Measurements from ENCODE around the gene AFAP1L2. TPM values are rescaled to one million over a fixed set of nuclear protein-coding genes. Genes with fewer than 3 reads are reported as not detected.

The AFAP1L2 gene
- total RNA-seq, 1 donor from 2014 or later: 6.3 TPM

DNA sequence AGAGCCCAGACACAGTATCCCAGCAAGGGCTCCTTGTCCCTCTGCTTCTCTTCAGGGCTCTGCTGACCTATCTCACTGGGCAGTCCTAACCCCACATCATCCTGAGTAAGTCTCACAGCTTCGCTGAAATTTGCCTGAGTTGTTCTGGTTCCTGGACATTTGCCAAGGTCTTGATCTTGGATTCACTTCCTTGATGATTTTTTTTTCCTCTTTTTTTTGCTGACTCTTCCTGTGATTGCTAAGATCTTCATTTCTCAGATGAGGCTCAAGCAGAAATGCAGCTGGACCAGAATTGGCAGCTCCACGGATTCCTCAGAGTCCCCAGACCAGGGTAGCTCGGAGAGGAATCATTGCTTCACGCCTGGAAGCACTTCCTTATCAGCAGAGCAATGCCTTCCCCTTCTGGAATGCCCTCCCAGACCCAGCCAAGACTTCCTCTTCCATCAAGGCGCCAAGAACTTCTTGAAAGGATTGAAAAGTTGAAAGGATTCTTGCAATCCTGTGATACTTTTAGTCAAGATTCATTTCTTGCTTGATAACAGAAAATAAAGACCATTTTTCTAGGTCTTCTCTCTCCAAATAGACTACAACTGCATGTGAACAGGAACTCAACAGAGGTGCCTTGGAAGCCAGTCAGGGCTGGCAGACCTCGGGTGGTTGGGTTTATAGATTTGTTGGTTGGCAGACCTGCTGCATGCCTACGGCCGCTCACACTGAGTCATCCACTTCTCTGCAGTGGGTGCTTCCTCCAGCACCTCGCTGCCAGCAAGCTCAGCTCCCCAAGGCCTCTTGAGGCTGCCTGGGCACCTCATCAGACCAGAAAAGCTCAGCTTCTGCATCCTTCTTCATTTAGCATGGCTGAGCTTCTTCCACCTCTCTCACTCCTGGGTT, 8.8 kb upstream of the AFAP1L2 start:
- DNase-seq (ENCODE audit: low spot score): peak; percentile 88

DNA sequence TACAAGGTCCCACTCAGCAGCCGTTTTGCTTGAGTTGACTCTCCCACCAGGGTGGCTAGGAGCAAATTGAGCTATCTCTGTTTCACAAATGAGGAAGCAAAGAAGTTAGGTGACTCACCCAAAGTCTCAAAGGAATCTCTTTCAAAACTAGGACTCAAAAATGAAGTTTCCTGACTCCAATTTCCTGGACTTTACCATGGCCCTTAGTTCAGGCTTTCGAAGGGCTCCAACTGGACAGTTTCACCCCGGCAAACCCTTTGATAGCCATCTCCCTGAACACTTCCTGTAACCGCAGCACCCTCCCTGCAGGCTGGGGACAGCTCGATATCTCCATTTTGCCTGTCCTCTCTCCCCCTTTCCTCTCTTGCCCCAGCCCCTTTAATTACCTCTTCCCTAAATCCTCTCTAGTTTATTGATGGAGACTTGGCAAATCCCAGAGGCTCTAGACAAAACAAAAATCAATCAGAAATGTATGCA, 4.7 kb upstream of the AFAP1L2 start:
- no peak for DNase-seq (ENCODE audit: low spot score)

GRCh38 chr10:114408112-114408967, 4.0 kb upstream of the AFAP1L2 start:
- no peak for DNase-seq (ENCODE audit: low spot score)

DNA sequence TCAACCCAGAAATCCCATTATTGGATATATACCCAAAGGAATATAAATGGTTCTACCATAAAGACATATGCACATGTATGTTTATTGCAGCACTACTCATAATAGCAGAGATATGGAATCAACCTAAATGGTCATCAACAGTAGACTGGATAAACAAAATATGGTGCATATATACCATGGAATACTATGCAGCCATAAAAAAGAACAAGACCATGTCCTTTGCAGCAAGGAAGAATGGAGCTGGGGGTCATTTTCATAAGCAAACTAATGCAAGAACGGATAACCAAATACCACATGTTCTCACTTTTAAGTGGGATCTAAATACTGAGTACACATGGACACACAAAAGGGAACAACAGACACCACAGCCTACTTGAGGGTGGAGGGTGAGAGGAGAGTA, 2.2 kb upstream of the AFAP1L2 start:
- no peak for DNase-seq (ENCODE audit: low spot score)

DNA sequence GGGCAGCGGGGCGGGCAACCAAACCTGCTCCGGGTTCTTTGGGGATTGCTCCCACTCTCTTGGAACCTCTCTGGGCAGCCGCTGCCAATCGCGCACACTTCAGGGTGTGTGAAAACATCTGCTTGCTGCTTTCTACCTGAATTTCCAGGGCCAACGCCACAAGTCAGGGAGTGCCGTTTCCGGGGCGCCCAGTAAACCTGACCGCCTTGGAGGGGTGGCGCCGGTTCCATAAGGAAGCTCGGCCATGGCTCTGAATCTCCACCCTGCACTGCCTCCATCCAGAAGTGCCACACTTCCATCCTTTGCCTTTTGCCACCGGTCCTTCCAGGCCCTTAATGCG, 679 bp upstream of the AFAP1L2 start:
- no peak for DNase-seq (ENCODE audit: low spot score)

GRCh38 chr10:114403541-114404161, 651 bp downstream of the AFAP1L2 start:
- no peak for DNase-seq (ENCODE audit: low spot score)

- DNase-seq (ENCODE audit: low spot score): no peak
These were observed 1.3 kb downstream of the AFAP1L2 start for GRCh38 chr10:114402871-114403540.

GRCh38 chr10:114402233-114402632, 2.1 kb downstream of the AFAP1L2 start:
- no peak for DNase-seq (ENCODE audit: low spot score)

- DNase-seq (ENCODE audit: low spot score): peak; percentile 46
These were observed 3.0 kb downstream of the AFAP1L2 start for GRCh38 chr10:114401195-114401791.

GRCh38 chr10:114400091-114400490, 4.2 kb downstream of the AFAP1L2 start:
- no peak for DNase-seq (ENCODE audit: low spot score)

- no peak for DNase-seq (ENCODE audit: low spot score)
These were observed 4.7 kb downstream of the AFAP1L2 start for GRCh38 chr10:114399576-114399975.

GRCh38 chr10:114398587-114399331, 5.5 kb downstream of the AFAP1L2 start:
- no peak for DNase-seq (ENCODE audit: low spot score)

- DNase-seq (ENCODE audit: low spot score): no peak
These were observed 6.6 kb downstream of the AFAP1L2 start for GRCh38 chr10:114397651-114398145.

GRCh38 chr10:114396464-114396863, 7.8 kb downstream of the AFAP1L2 start:
- no peak for DNase-seq (ENCODE audit: low spot score)

DNA sequence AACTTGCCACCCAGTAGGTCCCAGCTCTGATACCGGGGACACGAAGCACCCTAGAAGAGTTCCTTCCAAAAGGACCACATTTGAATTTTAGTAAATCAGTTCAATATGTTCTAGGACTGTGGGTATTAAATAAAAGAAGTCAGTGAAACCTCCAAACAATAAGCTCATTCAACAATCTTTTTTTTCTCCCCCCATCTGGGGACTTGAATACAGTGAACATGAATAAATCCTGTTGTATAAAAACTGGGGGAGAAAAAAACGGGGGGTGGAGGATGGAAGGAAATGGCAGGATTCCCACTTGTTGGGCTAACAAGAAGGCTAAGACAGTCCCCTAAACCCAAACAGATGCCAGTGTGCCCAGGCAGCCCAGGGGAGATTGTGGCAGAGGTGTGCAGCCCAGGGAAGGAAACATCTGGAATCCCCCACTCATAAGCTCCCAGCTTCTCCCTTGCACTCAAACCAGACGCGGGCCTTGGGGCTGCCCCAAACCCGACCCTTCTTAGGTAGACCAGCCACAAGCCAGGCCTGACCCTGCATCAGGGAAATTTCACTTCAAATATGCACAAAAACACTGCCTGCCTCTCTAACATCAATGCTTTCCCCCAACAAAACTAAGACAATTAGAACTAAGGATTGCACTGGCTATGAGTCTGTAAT, 8.8 kb downstream of the AFAP1L2 start:
- DNase-seq (ENCODE audit: low spot score): no peak

DNA sequence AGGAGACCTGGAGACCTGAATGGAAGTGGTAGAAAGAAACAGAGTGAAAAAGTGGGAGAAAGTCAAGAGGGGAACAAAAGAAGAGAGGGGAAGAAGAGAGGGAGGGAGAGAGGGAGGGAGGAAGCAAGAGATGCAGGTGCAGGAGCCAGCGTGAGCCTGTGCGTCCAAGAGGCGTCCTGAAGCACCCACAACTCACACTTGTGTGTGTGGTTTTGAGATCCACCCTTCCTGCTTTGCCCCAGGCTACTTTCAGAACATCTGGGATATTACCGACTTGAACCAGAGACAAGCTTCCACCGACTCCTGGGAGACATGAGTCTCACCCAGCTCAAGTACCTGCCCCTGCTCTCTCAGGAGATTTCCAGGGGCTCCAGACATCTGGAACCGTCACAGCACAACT, 9.8 kb downstream of the AFAP1L2 start:
- no peak for DNase-seq (ENCODE audit: low spot score)

- DNase-seq (ENCODE audit: low spot score): no peak
These were observed 10.4 kb downstream of the AFAP1L2 start for GRCh38 chr10:114393886-114394285.

- no peak for DNase-seq (ENCODE audit: low spot score)
These were observed 10.8 kb downstream of the AFAP1L2 start for GRCh38 chr10:114393482-114393881.

DNA sequence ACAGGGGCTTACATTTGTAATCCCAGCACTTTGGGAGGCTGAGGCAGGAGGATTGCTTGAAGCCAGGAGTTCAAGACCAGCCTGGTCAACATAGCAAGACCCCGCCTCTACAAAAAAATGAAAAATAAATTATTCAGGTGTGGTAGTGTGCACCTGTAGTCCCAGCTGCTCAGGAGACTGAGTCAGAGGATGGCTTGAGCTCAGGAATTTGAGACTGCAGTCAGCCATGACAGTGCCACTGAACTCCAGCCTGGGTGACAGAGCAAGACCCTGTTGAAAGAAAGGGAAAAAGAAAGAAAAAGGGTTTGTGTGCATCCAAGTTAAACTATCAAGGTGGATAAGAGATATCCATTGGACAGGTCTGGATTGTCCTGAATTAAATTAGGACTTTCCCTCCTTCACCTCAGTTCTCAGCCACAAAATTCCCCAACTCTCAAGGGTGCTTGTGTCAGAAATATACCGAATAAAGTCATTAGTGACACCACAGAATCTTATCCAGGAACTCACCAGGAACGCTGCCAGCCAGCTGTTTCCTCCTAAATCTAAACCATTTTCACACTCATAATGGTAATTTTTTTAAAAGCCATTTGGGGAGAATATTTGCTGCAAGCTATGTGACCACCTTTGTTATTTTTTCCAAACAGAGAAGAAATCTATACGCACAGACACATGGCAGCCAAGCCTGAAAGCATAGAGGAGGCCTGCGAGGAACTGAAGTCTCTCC, 12.0 kb downstream of the AFAP1L2 start:
- DNase-seq (ENCODE audit: low spot score): no peak
